ENCODE data around the gene FTO. TPM values are rescaled to one million over a fixed set of nuclear protein-coding genes. Genes with fewer than 3 reads are reported as not detected.

The FTO gene
- total RNA-seq, 1 donor = 135 TPM

DNA sequence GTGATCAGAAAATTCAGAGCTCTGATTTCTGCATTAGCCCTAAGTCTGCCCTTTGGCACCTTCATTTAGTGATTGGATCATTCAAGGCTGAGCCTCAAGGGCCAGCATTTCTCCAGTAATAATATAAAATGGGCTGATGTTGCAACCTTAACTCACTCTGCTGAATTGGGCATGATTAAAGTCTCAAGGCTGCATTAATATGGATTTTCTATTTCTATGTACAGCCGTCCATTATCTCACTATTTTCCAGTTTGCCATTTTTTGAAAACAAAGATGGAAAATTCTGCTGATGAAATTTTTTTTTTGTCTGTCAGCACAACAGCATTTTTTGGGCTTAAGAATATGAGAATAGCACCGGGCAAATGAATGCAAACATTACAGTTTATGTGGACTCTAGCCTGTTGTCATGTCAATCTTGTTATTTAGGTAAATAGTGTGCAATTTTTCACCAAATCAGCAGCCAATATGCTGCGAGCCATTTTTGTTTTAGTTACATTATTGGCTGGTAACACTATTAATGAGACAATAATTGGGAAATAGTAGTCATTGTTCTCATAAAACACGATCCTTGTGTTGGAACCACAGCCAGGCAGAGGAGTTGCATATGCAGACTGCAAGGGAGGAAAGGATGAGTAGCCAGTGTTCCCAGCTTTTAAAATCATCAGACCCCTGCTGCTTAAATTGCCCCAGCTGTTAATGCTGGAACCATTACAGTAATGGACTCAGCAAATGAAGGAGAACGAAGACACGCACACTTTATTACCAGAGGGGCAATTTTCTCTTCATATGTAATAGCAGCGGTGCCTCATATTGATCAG is 10.5 kb downstream of the FTO start:
- TF ChIP-seq, protein P1, sequence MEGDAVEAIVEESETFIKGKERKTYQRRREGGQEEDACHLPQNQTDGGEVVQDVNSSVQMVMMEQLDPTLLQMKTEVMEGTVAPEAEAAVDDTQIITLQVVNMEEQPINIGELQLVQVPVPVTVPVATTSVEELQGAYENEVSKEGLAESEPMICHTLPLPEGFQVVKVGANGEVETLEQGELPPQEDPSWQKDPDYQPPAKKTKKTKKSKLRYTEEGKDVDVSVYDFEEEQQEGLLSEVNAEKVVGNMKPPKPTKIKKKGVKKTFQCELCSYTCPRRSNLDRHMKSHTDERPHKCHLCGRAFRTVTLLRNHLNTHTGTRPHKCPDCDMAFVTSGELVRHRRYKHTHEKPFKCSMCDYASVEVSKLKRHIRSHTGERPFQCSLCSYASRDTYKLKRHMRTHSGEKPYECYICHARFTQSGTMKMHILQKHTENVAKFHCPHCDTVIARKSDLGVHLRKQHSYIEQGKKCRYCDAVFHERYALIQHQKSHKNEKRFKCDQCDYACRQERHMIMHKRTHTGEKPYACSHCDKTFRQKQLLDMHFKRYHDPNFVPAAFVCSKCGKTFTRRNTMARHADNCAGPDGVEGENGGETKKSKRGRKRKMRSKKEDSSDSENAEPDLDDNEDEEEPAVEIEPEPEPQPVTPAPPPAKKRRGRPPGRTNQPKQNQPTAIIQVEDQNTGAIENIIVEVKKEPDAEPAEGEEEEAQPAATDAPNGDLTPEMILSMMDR (IDR thresholded peaks at IDR 0.05; ENCODE audit: insufficient read depth, low read length) = no peak
- peak; percentile 30 for DNase-seq (ENCODE audit: low read depth)
- no peak overlapping the region for H3K4me3 ChIP-seq (ENCODE audit: low read depth, low read length)

DNA sequence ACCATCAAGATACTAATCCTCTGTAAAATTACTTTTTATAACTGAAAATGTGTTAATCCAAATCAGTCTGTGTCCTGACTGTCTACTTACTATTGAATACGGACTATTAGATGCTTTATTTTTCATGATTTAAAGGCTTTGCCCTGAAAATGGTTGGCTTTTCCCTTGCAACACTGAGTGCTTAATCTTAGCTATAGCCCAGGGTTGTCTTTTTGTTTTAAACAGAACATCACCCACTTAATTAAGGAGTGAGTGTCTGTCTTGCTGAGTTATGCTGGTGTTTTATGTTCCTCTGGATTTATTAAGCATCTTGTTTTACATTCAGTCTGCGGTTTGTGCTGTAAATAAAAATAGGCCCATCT is 11.0 kb downstream of the FTO start:
- no peak overlapping the region for H3K4me3 ChIP-seq (ENCODE audit: low read depth, low read length)
- TF ChIP-seq, protein P1 (IDR thresholded peaks at IDR 0.05; ENCODE audit: insufficient read depth, low read length) = no peak
- DNase-seq (ENCODE audit: low read depth) = no peak

DNA sequence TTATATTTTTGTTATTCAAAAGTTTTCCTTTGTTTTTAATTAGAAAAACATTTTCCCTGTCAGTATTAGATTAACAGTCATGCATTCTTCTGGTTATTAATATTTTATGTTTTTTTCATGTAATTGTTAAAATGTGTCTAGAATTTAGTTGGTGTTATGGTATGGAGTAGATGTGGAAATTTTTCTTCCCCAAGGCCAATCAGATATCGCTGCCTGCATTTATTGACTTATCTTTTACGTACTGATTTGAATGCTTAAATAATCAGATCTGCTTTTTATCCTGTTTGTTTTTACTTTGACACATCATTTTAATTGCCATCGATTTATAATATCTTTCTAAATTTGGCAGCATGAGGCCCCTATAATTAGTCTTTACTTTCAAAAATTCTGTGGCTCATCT is 13.6 kb downstream of the FTO start:
- TF ChIP-seq, protein P1 (IDR thresholded peaks at IDR 0.05; ENCODE audit: insufficient read depth, low read length) = no peak

DNA sequence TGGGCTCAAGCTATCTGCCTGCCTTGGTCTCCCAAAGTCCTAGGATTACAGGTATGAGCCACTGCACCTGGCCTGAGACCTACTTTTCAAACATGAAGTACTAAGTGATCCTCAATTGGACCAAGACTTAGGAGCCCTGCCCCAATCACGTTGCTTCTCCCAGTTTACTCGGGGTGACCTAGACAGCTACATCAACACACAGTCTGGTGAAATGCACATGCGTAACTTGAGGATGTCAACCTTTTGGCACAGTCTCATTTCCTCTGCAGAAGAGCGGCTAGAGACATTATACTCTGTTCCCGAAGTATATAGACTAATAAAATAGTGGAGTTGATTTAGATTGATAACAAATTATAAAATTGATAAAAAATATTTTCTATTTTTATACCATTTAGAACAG is 17.1 kb downstream of the FTO start:
- no peak for DNase-seq (ENCODE audit: low read depth)
- no peak overlapping the region for H3K4me3 ChIP-seq (ENCODE audit: low read depth, low read length)
- TF ChIP-seq, protein P1 (IDR thresholded peaks at IDR 0.05; ENCODE audit: insufficient read depth, low read length) = no peak

More for the DNA sequence above, 13.6 kb downstream of the FTO start:
- no peak overlapping the region for H3K4me3 ChIP-seq (ENCODE audit: low read depth, low read length)
- no peak for DNase-seq (ENCODE audit: low read depth)

DNA sequence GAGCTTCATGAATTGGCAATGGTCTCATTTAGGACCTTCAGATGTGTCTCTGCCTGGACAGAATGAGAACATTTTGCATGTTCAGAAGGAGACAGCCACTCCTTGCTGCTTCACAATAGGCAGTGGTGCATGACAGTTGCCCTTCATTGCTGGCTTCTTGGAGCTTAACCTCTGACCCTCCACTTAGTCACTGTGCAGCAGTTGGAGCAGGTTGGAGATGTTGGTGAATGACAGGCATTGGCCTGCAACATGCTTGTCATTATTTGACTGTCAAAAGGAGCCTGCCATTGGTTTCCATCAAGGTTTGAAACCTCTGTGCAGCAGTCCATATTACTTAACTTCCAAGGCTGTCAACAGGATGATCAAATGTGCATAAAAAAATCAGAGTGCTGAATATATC is 22.7 kb downstream of the FTO start:
- TF ChIP-seq, protein P1 (IDR thresholded peaks at IDR 0.05; ENCODE audit: insufficient read depth, low read length) = no peak
- no peak overlapping the region for H3K4me3 ChIP-seq (ENCODE audit: low read depth, low read length)
- no peak for DNase-seq (ENCODE audit: low read depth)

DNA sequence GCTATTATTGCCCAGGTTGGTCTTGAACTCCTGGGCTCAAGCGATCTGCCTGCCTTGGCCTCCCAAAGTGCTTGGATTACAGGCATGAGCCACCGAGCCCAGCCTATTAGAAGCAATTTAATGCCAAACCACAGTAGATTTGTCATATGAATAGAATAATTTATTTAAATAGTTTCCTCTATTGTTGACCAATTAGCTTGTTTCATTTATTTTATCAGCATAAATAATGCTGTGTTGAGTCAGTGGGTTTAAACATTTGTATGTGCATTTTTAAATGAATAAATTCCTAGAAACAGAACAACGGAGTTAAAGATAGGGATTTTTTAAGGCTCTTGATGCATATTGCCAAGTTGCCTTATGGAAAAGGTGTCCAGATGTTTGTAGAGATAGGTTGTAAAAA is 26.7 kb downstream of the FTO start:
- no peak overlapping the region for H3K4me3 ChIP-seq (ENCODE audit: low read depth, low read length)
- DNase-seq (ENCODE audit: low read depth) = peak; percentile 34
- TF ChIP-seq, protein P1 (IDR thresholded peaks at IDR 0.05; ENCODE audit: insufficient read depth, low read length) = no peak

Measured in fibroblast of the aortic adventitia (primary cell).